ENCODE results near the gene SHROOM4. TPM values are rescaled to one million over a fixed set of nuclear protein-coding genes. Genes with fewer than 3 reads are reported as not detected.

SHROOM4 gene
- total RNA-seq, 1 donor from 2014 or later, result 5.5 TPM

DNA sequence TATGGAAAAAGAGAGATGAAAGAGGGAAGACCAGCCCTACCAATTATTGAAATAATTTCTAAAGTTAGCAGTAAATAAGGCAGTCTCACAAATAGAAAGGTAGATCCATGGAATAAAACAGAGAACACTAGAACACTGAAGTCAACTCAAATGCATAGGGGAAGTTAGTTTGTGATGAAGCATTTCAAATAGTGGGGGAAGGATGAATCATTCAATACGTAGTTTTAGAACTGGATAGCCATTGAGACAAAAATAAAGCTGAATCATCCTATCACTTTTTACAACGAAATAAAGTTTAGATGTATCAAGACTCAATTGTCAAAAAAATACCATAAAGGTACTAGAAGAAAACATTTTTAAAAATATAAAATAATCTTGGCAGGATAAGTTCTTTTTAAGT lies 200.1 kb downstream of the SHROOM4 start:
- Mint-ChIP-seq H3K4me1 (ENCODE audit: low read depth) (no peaks in the 10 kb centered on the region), H3K9me3 (ENCODE audit: low read depth) (no peaks in the 10 kb centered on the region), H3K27ac (ENCODE audit: unreplicated experiment) (no peak overlapping the region), H3K36me3 (ENCODE audit: low read depth) (no peaks in the 10 kb centered on the region), H3K27me3 (ENCODE audit: low read depth) (no peaks in the 10 kb centered on the region), H3K4me3 (ENCODE audit: unreplicated experiment) (no peak overlapping the region)
- TF ChIP-seq, protein P1, sequence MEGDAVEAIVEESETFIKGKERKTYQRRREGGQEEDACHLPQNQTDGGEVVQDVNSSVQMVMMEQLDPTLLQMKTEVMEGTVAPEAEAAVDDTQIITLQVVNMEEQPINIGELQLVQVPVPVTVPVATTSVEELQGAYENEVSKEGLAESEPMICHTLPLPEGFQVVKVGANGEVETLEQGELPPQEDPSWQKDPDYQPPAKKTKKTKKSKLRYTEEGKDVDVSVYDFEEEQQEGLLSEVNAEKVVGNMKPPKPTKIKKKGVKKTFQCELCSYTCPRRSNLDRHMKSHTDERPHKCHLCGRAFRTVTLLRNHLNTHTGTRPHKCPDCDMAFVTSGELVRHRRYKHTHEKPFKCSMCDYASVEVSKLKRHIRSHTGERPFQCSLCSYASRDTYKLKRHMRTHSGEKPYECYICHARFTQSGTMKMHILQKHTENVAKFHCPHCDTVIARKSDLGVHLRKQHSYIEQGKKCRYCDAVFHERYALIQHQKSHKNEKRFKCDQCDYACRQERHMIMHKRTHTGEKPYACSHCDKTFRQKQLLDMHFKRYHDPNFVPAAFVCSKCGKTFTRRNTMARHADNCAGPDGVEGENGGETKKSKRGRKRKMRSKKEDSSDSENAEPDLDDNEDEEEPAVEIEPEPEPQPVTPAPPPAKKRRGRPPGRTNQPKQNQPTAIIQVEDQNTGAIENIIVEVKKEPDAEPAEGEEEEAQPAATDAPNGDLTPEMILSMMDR (IDR thresholded peaks at IDR 0.05), result no peak
- no peak for DNase-seq (ENCODE audit: low spot score)

DNA sequence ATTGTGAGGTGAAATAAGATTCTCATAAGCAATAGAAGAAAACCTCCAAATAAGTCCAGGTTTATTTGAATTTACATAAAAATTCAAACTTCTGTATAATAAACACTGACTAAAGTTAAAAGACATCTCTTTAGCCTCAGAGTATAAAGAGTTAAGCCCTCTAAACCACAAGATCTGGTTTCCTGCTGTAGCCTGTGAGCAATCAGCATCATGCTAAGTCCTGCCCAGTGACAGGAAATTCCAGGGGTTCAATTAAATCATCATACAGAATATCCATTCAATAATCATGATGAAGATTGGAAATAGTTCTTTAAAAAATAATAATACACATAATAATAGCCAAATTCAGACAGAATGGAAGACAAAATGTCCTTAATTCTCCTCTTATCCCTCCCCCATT lies 204.2 kb downstream of the SHROOM4 start:
- TF ChIP-seq, protein P1 (IDR thresholded peaks at IDR 0.05), result no peak
- Mint-ChIP-seq H3K27ac (ENCODE audit: unreplicated experiment) (no peak overlapping the region), H3K27me3 (ENCODE audit: low read depth) (no peaks in the 10 kb centered on the region), H3K4me3 (ENCODE audit: unreplicated experiment) (no peak overlapping the region), H3K4me1 (ENCODE audit: low read depth) (no peaks in the 10 kb centered on the region), H3K9me3 (ENCODE audit: low read depth) (no peaks in the 10 kb centered on the region), H3K36me3 (ENCODE audit: low read depth) (no peaks in the 10 kb centered on the region)
- DNase-seq (ENCODE audit: low spot score), result no peak

DNA sequence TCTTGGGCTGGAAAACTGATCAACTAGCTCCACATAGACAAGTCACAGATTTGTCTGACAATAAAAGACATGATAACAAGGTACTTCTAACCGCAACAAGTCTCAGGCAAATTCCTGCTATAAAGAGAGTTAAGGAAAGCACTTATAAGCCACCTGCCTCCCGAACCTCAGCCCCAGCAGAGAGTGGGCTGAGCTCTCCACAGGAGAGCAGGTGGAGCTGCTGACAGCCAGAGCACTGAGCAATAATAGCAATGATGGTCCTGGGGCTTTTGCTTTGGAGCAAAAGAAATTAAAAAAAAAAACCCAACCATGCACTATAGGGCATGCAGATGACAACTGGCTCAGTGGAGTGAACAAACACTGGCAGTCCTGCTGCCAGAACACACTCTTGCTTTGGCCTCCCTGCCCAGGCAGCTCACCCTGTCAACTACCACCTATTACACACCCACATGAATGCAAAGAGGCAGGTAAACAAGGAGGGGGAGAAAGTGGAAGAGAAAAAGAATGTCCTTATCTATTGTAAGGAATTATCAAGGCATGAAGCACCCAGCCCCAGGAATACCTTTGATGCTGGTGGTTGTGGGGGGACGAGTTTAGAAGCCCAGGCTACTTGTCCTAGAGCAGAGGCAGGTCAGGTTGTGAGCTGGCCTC lies 207.6 kb downstream of the SHROOM4 start:
- DNase-seq (ENCODE audit: low spot score), result no peak
- no peaks in the 10 kb centered on the region for H3K27me3 Mint-ChIP-seq (ENCODE audit: low read depth)
- no peak overlapping the region for H3K4me3 Mint-ChIP-seq (ENCODE audit: unreplicated experiment)
- TF ChIP-seq, protein P1 (IDR thresholded peaks at IDR 0.05), result no peak
- H3K9me3 Mint-ChIP-seq (ENCODE audit: low read depth), result peaks cover 7% of the 10 kb centered on the region
- H3K27ac Mint-ChIP-seq (ENCODE audit: unreplicated experiment), result no peak overlapping the region
- H3K36me3 Mint-ChIP-seq (ENCODE audit: low read depth), result peaks cover 4% of the 10 kb centered on the region
- H3K4me1 Mint-ChIP-seq (ENCODE audit: low read depth), result no peaks in the 10 kb centered on the region

DNA sequence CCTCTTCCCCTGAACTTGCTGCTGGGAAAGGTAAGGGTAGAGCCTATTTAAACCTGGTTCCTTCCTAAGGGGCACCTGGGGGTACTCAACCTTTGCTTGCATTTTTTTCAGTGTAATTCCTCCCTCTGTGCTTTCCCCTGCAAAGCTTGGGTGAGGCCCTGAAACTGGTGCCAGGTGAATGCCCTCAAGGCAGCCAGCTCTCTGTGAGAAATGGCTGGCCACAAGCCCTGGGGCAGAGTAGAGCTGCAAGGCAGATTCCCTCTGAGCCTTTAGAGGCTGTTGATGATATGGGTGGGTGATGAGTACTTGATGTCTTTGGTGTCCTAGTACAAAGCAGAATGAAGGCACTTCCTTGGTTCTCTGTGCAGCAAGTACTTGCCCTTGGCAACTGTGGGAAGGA lies 217.9 kb downstream of the SHROOM4 start:
- TF ChIP-seq, protein P1 (IDR thresholded peaks at IDR 0.05), result no peak
- Mint-ChIP-seq H3K4me1 (ENCODE audit: low read depth) (no peaks in the 10 kb centered on the region), H3K36me3 (ENCODE audit: low read depth) (peaks cover 10% of the 10 kb centered on the region), H3K4me3 (ENCODE audit: unreplicated experiment) (no peak overlapping the region), H3K27me3 (ENCODE audit: low read depth) (no peaks in the 10 kb centered on the region), H3K27ac (ENCODE audit: unreplicated experiment) (no peak overlapping the region), H3K9me3 (ENCODE audit: low read depth) (peaks cover 11% of the 10 kb centered on the region)
- no peak for DNase-seq (ENCODE audit: low spot score)

DNA sequence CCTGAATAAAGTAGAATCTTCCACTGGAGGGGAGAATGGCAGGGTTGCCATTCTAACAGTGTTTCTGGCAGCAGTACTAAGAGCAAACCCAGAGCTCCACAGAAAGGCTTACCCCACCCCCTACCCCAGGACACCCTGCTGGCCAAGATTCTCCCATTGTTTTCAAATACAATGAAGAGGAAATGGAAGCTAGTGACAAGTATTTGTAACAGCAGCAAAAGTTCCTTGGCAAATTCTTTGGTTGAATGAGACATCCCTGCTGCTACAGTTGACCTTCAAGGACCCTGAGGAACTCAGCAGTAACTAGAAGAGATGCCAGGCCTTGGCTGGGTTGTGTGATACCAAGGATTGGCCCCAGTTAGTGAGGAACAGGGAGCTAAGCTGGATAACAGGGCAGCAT lies 219.2 kb downstream of the SHROOM4 start:
- Mint-ChIP-seq H3K4me3 (ENCODE audit: unreplicated experiment) (no peak overlapping the region), H3K4me1 (ENCODE audit: low read depth) (no peaks in the 10 kb centered on the region), H3K27me3 (ENCODE audit: low read depth) (no peaks in the 10 kb centered on the region), H3K27ac (ENCODE audit: unreplicated experiment) (no peak overlapping the region), H3K36me3 (ENCODE audit: low read depth) (peaks cover 10% of the 10 kb centered on the region), H3K9me3 (ENCODE audit: low read depth) (peaks cover 7% of the 10 kb centered on the region)
- no peak for DNase-seq (ENCODE audit: low spot score)
- TF ChIP-seq, protein P1 (IDR thresholded peaks at IDR 0.05), result no peak

Data from chondrocyte (in vitro differentiated cells).